GM23338 (cell line): ENCODE data around the gene SOX9.

Experiments
- CREB1 ChIP-seq: fragments of 250-450 bp; sonication (Bioruptor Pico); IDR thresholded peaks from 2 replicates; pipeline ENCODE4 v1.5.0; 2020; ENCODE audit warnings: low read depth, mild to moderate bottlenecking, moderate library complexity
- EZH2 ChIP-seq: fragments of 200-600 bp; sonication (generic); IDR thresholded peaks from one replicate; pipeline ENCODE4 v1.8.0; 2017; ENCODE audit warnings: antibody characterized with exemption, mild to moderate bottlenecking, low read depth; ENCODE audit not compliant: unreplicated experiment
- EZH2phosphoT487 ChIP-seq: fragments of 200-600 bp; sonication (generic); IDR thresholded peaks from one replicate; pipeline ENCODE4 v1.8.1; 2018; ENCODE audit warnings: antibody characterized with exemption; ENCODE audit not compliant: unreplicated experiment
- NANOG ChIP-seq: IDR thresholded peaks from 2 replicates; pipeline ENCODE4 v1.6.1; 2016; ENCODE audit warnings: antibody characterized with exemption, borderline replicate concordance
- POLR2AphosphoS5 ChIP-seq: IDR thresholded peaks from 2 replicates; pipeline ENCODE4 v1.6.1; 2016; ENCODE audit warnings: antibody characterized with exemption, low read depth
- STAT1 ChIP-seq: IDR thresholded peaks from one replicate; pipeline ENCODE4 v1.6.1; 2016; ENCODE audit warnings: antibody characterized with exemption; ENCODE audit not compliant: unreplicated experiment
- ZNF114 ChIP-seq: fragments of 250-450 bp; sonication (Bioruptor Pico); IDR thresholded peaks from 2 replicates; pipeline ENCODE4 v1.5.0; 2020; ENCODE audit warnings: mild to moderate bottlenecking, moderate library complexity
- TF ChIP-seq, protein P1 (sequence below), 2 experiments: fragments of 200-600 bp in 1 of 2; sonication (generic) in 1 of 2; conservative IDR thresholded peaks; 2 replicates each; pipeline versions ENCODE4 v1.5.1 to v1.6.1; 2016 to 2017; ENCODE audit warnings: antibody characterized with exemption in 2 of 2, low read depth in 2 of 2, mild to moderate bottlenecking in 2 of 2, moderate library complexity in 1 of 2
- TF ChIP-seq, protein P2 (sequence below): IDR thresholded peaks from 2 replicates; pipeline ENCODE4 v1.6.1; 2016; ENCODE audit warnings: antibody characterized with exemption
- TF ChIP-seq, protein P3 (sequence below): IDR thresholded peaks from one replicate; pipeline ENCODE4 v1.6.1; 2018; ENCODE audit warnings: antibody characterized with exemption; ENCODE audit not compliant: unreplicated experiment
- TF ChIP-seq, protein P4 (sequence below): fragments of 250-450 bp; sonication (Bioruptor Pico); IDR thresholded peaks from 2 replicates; pipeline ENCODE4 v1.5.0; 2020; ENCODE audit warnings: mild to moderate bottlenecking, moderate library complexity

DNA sequence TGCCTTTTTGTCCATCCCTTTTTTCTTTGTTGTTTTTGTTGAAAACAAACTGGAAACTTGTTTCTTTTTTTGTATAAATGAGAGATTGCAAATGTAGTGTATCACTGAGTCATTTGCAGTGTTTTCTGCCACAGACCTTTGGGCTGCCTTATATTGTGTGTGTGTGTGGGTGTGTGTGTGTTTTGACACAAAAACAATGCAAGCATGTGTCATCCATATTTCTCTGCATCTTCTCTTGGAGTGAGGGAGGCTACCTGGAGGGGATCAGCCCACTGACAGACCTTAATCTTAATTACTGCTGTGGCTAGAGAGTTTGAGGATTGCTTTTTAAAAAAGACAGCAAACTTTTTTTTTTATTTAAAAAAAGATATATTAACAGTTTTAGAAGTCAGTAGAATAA, 4.9 kb downstream of the SOX9 start:
- TF ChIP-seq, protein P1, sequence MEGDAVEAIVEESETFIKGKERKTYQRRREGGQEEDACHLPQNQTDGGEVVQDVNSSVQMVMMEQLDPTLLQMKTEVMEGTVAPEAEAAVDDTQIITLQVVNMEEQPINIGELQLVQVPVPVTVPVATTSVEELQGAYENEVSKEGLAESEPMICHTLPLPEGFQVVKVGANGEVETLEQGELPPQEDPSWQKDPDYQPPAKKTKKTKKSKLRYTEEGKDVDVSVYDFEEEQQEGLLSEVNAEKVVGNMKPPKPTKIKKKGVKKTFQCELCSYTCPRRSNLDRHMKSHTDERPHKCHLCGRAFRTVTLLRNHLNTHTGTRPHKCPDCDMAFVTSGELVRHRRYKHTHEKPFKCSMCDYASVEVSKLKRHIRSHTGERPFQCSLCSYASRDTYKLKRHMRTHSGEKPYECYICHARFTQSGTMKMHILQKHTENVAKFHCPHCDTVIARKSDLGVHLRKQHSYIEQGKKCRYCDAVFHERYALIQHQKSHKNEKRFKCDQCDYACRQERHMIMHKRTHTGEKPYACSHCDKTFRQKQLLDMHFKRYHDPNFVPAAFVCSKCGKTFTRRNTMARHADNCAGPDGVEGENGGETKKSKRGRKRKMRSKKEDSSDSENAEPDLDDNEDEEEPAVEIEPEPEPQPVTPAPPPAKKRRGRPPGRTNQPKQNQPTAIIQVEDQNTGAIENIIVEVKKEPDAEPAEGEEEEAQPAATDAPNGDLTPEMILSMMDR (conservative IDR thresholded peaks at IDR 0.05; ENCODE audit: low read depth in 2 of 2): no peak
- no peak for TF ChIP-seq EZH2
- TF ChIP-seq POLR2AphosphoS5: no peak
- no peak for TF ChIP-seq EZH2phosphoT487
- TF ChIP-seq, protein P2, sequence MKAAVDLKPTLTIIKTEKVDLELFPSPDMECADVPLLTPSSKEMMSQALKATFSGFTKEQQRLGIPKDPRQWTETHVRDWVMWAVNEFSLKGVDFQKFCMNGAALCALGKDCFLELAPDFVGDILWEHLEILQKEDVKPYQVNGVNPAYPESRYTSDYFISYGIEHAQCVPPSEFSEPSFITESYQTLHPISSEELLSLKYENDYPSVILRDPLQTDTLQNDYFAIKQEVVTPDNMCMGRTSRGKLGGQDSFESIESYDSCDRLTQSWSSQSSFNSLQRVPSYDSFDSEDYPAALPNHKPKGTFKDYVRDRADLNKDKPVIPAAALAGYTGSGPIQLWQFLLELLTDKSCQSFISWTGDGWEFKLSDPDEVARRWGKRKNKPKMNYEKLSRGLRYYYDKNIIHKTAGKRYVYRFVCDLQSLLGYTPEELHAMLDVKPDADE: no peak
- TF ChIP-seq STAT1: no peak
- no peak for TF ChIP-seq CREB1 (CRISPR knock-in tag)
- TF ChIP-seq, protein P3, sequence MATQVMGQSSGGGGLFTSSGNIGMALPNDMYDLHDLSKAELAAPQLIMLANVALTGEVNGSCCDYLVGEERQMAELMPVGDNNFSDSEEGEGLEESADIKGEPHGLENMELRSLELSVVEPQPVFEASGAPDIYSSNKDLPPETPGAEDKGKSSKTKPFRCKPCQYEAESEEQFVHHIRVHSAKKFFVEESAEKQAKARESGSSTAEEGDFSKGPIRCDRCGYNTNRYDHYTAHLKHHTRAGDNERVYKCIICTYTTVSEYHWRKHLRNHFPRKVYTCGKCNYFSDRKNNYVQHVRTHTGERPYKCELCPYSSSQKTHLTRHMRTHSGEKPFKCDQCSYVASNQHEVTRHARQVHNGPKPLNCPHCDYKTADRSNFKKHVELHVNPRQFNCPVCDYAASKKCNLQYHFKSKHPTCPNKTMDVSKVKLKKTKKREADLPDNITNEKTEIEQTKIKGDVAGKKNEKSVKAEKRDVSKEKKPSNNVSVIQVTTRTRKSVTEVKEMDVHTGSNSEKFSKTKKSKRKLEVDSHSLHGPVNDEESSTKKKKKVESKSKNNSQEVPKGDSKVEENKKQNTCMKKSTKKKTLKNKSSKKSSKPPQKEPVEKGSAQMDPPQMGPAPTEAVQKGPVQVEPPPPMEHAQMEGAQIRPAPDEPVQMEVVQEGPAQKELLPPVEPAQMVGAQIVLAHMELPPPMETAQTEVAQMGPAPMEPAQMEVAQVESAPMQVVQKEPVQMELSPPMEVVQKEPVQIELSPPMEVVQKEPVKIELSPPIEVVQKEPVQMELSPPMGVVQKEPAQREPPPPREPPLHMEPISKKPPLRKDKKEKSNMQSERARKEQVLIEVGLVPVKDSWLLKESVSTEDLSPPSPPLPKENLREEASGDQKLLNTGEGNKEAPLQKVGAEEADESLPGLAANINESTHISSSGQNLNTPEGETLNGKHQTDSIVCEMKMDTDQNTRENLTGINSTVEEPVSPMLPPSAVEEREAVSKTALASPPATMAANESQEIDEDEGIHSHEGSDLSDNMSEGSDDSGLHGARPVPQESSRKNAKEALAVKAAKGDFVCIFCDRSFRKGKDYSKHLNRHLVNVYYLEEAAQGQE: no peak
- TF ChIP-seq ZNF114: no peak
- TF ChIP-seq, protein P4, sequence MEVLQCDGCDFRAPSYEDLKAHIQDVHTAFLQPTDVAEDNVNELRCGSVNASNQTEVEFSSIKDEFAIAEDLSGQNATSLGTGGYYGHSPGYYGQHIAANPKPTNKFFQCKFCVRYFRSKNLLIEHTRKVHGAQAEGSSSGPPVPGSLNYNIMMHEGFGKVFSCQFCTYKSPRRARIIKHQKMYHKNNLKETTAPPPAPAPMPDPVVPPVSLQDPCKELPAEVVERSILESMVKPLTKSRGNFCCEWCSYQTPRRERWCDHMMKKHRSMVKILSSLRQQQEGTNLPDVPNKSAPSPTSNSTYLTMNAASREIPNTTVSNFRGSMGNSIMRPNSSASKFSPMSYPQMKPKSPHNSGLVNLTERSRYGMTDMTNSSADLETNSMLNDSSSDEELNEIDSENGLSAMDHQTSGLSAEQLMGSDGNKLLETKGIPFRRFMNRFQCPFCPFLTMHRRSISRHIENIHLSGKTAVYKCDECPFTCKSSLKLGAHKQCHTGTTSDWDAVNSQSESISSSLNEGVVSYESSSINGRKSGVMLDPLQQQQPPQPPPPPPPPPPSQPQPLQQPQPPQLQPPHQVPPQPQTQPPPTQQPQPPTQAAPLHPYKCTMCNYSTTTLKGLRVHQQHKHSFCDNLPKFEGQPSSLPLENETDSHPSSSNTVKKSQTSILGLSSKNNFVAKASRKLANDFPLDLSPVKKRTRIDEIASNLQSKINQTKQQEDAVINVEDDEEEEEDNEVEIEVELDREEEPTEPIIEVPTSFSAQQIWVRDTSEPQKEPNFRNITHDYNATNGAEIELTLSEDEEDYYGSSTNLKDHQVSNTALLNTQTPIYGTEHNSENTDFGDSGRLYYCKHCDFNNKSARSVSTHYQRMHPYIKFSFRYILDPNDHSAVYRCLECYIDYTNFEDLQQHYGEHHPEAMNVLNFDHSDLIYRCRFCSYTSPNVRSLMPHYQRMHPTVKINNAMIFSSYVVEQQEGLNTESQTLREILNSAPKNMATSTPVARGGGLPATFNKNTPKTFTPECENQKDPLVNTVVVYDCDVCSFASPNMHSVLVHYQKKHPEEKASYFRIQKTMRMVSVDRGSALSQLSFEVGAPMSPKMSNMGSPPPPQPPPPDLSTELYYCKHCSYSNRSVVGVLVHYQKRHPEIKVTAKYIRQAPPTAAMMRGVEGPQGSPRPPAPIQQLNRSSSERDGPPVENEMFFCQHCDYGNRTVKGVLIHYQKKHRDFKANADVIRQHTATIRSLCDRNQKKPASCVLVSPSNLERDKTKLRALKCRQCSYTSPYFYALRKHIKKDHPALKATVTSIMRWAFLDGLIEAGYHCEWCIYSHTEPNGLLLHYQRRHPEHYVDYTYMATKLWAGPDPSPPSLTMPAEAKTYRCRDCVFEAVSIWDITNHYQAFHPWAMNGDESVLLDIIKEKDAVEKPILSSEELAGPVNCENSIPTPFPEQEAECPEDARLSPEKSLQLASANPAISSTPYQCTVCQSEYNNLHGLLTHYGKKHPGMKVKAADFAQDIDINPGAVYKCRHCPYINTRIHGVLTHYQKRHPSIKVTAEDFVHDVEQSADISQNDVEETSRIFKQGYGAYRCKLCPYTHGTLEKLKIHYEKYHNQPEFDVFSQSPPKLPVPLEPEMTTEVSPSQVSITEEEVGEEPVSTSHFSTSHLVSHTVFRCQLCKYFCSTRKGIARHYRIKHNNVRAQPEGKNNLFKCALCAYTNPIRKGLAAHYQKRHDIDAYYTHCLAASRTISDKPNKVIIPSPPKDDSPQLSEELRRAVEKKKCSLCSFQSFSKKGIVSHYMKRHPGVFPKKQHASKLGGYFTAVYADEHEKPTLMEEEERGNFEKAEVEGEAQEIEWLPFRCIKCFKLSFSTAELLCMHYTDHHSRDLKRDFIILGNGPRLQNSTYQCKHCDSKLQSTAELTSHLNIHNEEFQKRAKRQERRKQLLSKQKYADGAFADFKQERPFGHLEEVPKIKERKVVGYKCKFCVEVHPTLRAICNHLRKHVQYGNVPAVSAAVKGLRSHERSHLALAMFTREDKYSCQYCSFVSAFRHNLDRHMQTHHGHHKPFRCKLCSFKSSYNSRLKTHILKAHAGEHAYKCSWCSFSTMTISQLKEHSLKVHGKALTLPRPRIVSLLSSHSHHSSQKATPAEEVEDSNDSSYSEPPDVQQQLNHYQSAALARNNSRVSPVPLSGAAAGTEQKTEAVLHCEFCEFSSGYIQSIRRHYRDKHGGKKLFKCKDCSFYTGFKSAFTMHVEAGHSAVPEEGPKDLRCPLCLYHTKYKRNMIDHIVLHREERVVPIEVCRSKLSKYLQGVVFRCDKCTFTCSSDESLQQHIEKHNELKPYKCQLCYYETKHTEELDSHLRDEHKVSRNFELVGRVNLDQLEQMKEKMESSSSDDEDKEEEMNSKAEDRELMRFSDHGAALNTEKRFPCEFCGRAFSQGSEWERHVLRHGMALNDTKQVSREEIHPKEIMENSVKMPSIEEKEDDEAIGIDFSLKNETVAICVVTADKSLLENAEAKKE (CRISPR knock-in tag): no peak
- no peak for TF ChIP-seq NANOG
